ENCODE data around the gene EHMT2. TPM values are rescaled to one million over a fixed set of nuclear protein-coding genes. Genes with fewer than 3 reads are reported as not detected.

Gene EHMT2
- total RNA-seq, 4 donors from 2014 or later, result 13.8 to 72.4 (median 66.2) TPM

DNA sequence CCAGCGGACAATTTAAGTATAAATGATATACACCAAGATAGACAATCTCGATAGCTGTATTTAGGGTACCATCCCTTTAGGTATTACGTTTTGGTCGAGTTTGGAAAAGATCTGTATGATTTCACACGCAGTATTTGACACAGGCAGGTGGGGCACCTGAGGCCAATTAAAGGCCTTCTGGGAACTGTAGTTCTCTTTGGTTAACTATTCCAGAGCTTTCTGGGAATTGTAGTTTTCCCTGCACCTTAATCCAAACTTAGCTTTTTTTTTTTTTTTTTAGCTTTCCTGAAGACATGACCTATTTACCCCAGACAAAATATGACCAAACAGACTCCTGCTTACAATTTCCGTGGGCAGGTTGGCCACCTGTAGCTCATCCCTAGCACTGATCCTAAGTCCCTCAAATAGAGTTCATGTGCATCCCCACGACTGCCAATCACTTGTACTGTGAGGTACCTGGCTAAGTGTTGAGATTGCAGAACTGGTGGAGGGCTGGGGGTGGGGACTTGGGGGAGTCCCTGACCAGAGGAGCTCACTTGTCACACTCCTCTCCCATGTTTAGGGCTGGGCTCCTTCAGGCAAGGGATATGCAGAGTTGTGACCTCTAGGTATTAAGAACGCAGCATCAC, 999 bp upstream of the EHMT2 start:
- Histone ChIP-seq H3K4me3 (peak overlapping the region; percentile 63 to 94), H3K36me3 (no peaks in the 10 kb centered on the region), H3K9me3 (no peaks in the 10 kb centered on the region), H3K4me1 (peaks cover 0 to 13% of the 10 kb centered on the region in 2 donors), H3K27me3 (no peaks in the 10 kb centered on the region), H3K27ac (peak overlapping the region; percentile 84 to 97)
- TF ChIP-seq POLR2A (IDR thresholded peaks at IDR 0.05), result peak in 1 of 2 donors; percentile 36
- TF ChIP-seq CTCF (IDR thresholded peaks at IDR 0.05), result peak in 1 of 4 experiments; percentile 9
- no peak for DNase-seq
- intact Hi-C loops (cut with DNase I; ENCODE audit: low total_unique reads), result no loop called here

GRCh38 chr6:31896856-31897611, 464 bp downstream of the EHMT2 start:
- TF ChIP-seq POLR2A (IDR thresholded peaks at IDR 0.05) (no peak), CTCF (IDR thresholded peaks at IDR 0.05) (no peak)
- no peaks in the 10 kb centered on the region for H3K9me3 ChIP-seq
- intact Hi-C loops (cut with DNase I; ENCODE audit: low total_unique reads), result no loop called here
- H3K4me3 ChIP-seq, result peak overlapping the region; percentile 63 to 94
- peak overlapping the region; percentile 84 to 97 for H3K27ac ChIP-seq
- DNase-seq, result peak in 1 of 2 donors; percentile 45
- H3K36me3 ChIP-seq, result no peaks in the 10 kb centered on the region
- H3K4me1 ChIP-seq, result peaks cover 0 to 5% of the 10 kb centered on the region in 2 donors
- no peaks in the 10 kb centered on the region for H3K27me3 ChIP-seq

DNA sequence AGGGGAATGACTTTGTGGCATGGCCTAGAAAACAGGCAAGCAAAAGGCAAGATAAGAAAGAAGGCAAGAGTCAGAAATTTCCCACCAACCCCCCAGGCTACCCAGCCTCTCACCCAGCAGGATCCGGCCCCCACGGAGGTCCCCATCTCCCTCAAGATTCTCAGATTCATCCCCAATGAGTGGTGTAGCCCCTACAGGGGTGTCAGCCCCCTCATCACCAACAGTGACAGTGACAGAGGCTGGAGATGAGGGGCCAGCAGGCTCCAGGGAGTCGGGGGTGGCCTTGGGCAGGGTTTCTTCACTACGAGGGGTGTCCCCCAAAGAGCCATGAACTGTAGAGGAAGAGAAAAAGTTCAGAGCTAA, 1.0 kb downstream of the EHMT2 start:
- Histone ChIP-seq H3K36me3 (no peaks in the 10 kb centered on the region), H3K27me3 (no peaks in the 10 kb centered on the region), H3K4me3 (peak overlapping the region in 1 of 2 donors; percentile 63), H3K9me3 (no peaks in the 10 kb centered on the region), H3K27ac (peak overlapping the region; percentile 84 to 97), H3K4me1 (peaks cover 0 to 5% of the 10 kb centered on the region in 2 donors)
- DNase-seq, result peak in 1 of 2 donors; percentile 20
- TF ChIP-seq CTCF (IDR thresholded peaks at IDR 0.05) (no peak), POLR2A (IDR thresholded peaks at IDR 0.05) (no peak)
- intact Hi-C loops (cut with DNase I; ENCODE audit: low total_unique reads), result no loop called here

DNA sequence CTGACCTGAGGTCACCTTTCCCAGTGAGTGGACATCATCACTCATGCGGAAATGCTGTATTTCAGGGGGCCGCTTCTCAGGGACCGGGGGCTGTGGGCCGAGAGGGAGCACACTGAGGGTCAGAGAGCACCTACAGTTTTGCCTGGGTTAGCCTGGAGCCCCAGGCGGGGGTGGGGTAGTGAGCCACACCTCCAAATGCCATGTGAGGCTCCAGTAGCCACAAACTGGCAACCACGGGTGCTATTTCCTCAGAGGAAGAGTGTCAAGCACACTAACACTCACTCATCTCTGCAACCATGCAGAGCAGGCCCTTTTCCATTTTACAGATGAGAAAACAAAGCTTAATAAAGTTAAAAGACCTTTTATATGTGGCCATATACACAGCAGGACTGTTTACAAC, 4.7 kb downstream of the EHMT2 start:
- TF ChIP-seq POLR2A (IDR thresholded peaks at IDR 0.05) (no peak), CTCF (IDR thresholded peaks at IDR 0.05) (no peak)
- no peaks in the 10 kb centered on the region for H3K27me3 ChIP-seq
- no peak for DNase-seq
- no peaks in the 10 kb centered on the region for H3K4me1 ChIP-seq
- peak overlapping the region in 1 of 2 donors; percentile 38 for H3K27ac ChIP-seq
- H3K9me3 ChIP-seq, result no peaks in the 10 kb centered on the region
- no peaks in the 10 kb centered on the region for H3K36me3 ChIP-seq
- intact Hi-C loops (cut with DNase I; ENCODE audit: low total_unique reads), result no loop called here
- H3K4me3 ChIP-seq, result no peak overlapping the region

DNA sequence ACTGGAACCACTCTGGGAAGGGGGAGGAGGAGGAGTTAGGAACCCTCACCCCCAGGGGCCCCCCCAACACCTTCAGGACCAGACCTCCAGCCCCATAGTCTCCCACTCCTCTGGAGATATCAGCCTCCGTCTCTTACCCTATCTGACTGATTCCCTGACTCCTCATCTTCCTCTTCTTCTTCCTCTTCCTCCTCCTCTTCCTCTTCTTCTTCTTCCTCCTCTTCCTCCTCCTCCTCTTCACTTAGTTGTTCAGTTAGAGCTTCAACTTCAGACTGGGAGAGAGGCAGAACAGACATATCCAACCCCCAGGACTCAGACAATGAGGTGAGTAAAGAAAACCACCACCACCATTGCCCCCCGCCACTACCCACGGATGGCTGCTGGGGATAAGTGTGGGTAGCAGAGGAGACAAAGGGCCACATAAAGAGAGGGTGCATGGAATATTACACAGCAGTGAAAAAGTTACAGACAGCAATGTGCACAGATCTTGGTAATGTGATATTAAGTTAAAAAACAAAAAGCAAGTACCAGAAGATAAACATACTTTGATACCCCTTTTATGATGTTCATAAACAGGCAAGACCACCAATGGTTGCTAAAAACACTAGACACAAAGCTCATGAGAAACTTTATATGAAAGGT, 8.0 kb downstream of the EHMT2 start:
- H3K36me3 ChIP-seq, result no peaks in the 10 kb centered on the region
- no peak overlapping the region for H3K4me3 ChIP-seq
- no peak for TF ChIP-seq POLR2A (IDR thresholded peaks at IDR 0.05)
- intact Hi-C loops (cut with DNase I; ENCODE audit: low total_unique reads), result no loop called here
- H3K27me3 ChIP-seq, result no peaks in the 10 kb centered on the region
- H3K27ac ChIP-seq, result no peak overlapping the region
- H3K4me1 ChIP-seq, result no peaks in the 10 kb centered on the region
- DNase-seq, result no peak
- H3K9me3 ChIP-seq, result no peaks in the 10 kb centered on the region
